ENCODE results near the gene DAB2IP. TPM values are rescaled to one million over a fixed set of nuclear protein-coding genes. Genes with fewer than 3 reads are reported as not detected.

Gene DAB2IP
- total RNA-seq, 1 experiment from 2014 or later: 15.2 TPM

GRCh38 chr9:121831869-121832268 is 180.4 kb downstream of the DAB2IP start:
- no peaks in the 10 kb centered on the region for H4K20me1 ChIP-seq (ENCODE audit: low read length)
- H3K4me3 ChIP-seq (ENCODE audit: low read length): no peak overlapping the region
- DNase-seq: no peak
- no peak overlapping the region for H2AFZ ChIP-seq (ENCODE audit: low read length)
- ChIA-PET POLR2A (ENCODE audit: unreplicated experiment) (interaction anchor here (0.6 kb wide), 1 partner anchor 16 kb away, joined by 10 read pairs; no protein-coding TSS in a partner anchor), CTCF (no interaction called here)
- no peak overlapping the region for H3K4me2 ChIP-seq (ENCODE audit: low read length)
- no peak for ATAC-seq
- no peak overlapping the region for H3K27ac ChIP-seq (ENCODE audit: low read length)
- H3K9me2 ChIP-seq (replicated peaks; ENCODE audit: low read length): no peaks in the 10 kb centered on the region
- H3K36me3 ChIP-seq (ENCODE audit: low read depth, low read length): no peaks in the 10 kb centered on the region
- TF ChIP-seq EZH2phosphoT487 (IDR thresholded peaks at IDR 0.05; ENCODE audit: borderline replicate concordance, low read length) (no peak), EZH2 (IDR thresholded peaks at IDR 0.05; ENCODE audit: low read length, unreplicated experiment) (no peak)
- TF ChIP-seq, protein P1, sequence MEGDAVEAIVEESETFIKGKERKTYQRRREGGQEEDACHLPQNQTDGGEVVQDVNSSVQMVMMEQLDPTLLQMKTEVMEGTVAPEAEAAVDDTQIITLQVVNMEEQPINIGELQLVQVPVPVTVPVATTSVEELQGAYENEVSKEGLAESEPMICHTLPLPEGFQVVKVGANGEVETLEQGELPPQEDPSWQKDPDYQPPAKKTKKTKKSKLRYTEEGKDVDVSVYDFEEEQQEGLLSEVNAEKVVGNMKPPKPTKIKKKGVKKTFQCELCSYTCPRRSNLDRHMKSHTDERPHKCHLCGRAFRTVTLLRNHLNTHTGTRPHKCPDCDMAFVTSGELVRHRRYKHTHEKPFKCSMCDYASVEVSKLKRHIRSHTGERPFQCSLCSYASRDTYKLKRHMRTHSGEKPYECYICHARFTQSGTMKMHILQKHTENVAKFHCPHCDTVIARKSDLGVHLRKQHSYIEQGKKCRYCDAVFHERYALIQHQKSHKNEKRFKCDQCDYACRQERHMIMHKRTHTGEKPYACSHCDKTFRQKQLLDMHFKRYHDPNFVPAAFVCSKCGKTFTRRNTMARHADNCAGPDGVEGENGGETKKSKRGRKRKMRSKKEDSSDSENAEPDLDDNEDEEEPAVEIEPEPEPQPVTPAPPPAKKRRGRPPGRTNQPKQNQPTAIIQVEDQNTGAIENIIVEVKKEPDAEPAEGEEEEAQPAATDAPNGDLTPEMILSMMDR (conservative IDR thresholded peaks at IDR 0.05; ENCODE audit: low read depth, low read length): no peak
- no TSS peak for BruUV-seq (replicated peaks)
- H3K79me2 ChIP-seq (ENCODE audit: low read length): no peaks in the 10 kb centered on the region
- H3K27me3 ChIP-seq (ENCODE audit: low read length): no peaks in the 10 kb centered on the region
- intact Hi-C loops (cut with micrococcal nuclease): no loop called here
- no peaks in the 10 kb centered on the region for H3F3A ChIP-seq (ENCODE audit: low read length, unreplicated experiment)
- no peaks in the 10 kb centered on the region for H3K4me1 ChIP-seq (ENCODE audit: insufficient read depth, low read length)
- H3K9ac ChIP-seq (ENCODE audit: low read length): no peak overlapping the region
- H3K9me3 ChIP-seq (ENCODE audit: low read length): no peaks in the 10 kb centered on the region

DNA sequence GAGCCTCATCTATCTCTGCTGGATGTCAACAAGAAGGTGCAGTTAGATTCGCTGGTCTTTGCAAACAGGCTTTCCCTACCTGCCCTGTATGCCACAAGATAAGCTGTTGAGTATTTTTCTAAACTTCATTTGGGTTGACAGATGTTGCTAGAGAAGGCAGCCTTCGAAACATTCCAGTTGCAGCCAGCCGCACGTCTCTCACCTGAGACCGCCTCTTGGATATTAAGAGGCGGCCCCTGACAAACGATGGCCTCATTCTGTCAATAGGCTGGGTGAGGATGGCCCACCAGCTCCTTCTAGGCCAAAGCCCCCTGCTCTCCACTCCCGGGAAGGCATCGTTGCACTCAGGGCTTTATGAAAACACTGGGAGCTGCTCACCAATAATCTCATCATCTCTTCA is 181.6 kb downstream of the DAB2IP start:
- TF ChIP-seq EZH2phosphoT487 (IDR thresholded peaks at IDR 0.05; ENCODE audit: borderline replicate concordance, low read length): no peak
- no peak for TF ChIP-seq EZH2 (IDR thresholded peaks at IDR 0.05; ENCODE audit: low read length, unreplicated experiment)
- TF ChIP-seq, protein P1 (conservative IDR thresholded peaks at IDR 0.05; ENCODE audit: low read depth, low read length): no peak
- Histone ChIP-seq H3K36me3 (ENCODE audit: low read depth, low read length) (no peaks in the 10 kb centered on the region), H3K4me1 (ENCODE audit: insufficient read depth, low read length) (no peaks in the 10 kb centered on the region), H3F3A (ENCODE audit: low read length, unreplicated experiment) (no peaks in the 10 kb centered on the region), H3K79me2 (ENCODE audit: low read length) (no peaks in the 10 kb centered on the region), H3K4me3 (ENCODE audit: low read length) (no peak overlapping the region), H3K9ac (ENCODE audit: low read length) (no peak overlapping the region), H3K27ac (ENCODE audit: low read length) (no peak overlapping the region), H3K4me2 (ENCODE audit: low read length) (no peak overlapping the region), H3K9me2 (replicated peaks; ENCODE audit: low read length) (no peaks in the 10 kb centered on the region), H3K27me3 (ENCODE audit: low read length) (no peaks in the 10 kb centered on the region), H4K20me1 (ENCODE audit: low read length) (no peaks in the 10 kb centered on the region), H2AFZ (ENCODE audit: low read length) (no peak overlapping the region), H3K9me3 (ENCODE audit: low read length) (no peaks in the 10 kb centered on the region)
- intact Hi-C loops (cut with micrococcal nuclease): no loop called here
- ChIA-PET CTCF (no interaction called here), POLR2A (ENCODE audit: unreplicated experiment) (no interaction called here)
- no TSS peak for BruUV-seq (replicated peaks)
- no peak for DNase-seq
- no peak for ATAC-seq

Other genes starting within 250 kb of the DAB2IP start
- gene GGTA1, start 151.8 kb upstream of the DAB2IP start, total RNA-seq (2014; rRNA removed): not detected in 2 replicates

All from PC-3 (cell line).